B cell (primary cell): Measurements from ENCODE around the gene NAT14. TPM values are rescaled to one million over a fixed set of nuclear protein-coding genes. Genes with fewer than 3 reads are reported as not detected.

Experiments
- ATAC-seq: fragments of 200-7000 bp; cut with Tn5 transposase; one replicate; pipeline ENCODE4 v1.10.0; 2021; ENCODE audit warnings: low read depth, mild to moderate bottlenecking, moderate number of reproducible peaks, moderate library complexity
- CTCF ChIA-PET: fragments of 350-600 bp; sonication (Branson Sonifier 250); formaldehyde crosslinking; loops from one replicate; lab custom pipeline; 2021; ENCODE audit warnings: antibody characterized with exemption, inconsistent platforms; lab: Charles Lee
- POLR2A ChIA-PET: fragments of 350-600 bp; sonication (Branson Sonifier 250); formaldehyde crosslinking; loops from one replicate; lab custom pipeline; 2021; ENCODE audit warnings: antibody characterized with exemption; lab: Charles Lee
- DNase-seq: peaks from one replicate; pipeline ENCODE4 v3.0.0; 2013
- H2AFZ ChIP-seq: 2 replicates; pipeline ENCODE4 v1.6.1; 2012; ENCODE audit warnings: mild to moderate bottlenecking, low read depth, low read length; ENCODE audit not compliant: insufficient read depth, poor library complexity, severe bottlenecking
- H3K27ac ChIP-seq, 2 donors: 1 replicate in 1 of 2; 2 replicates in 1 of 2; pipeline ENCODE4 v1.5.1; 2012 to 2013; ENCODE audit warnings: low read length in 2 of 2, mild to moderate bottlenecking in 2 of 2, moderate library complexity in 1 of 2
- H3K27me3 ChIP-seq, 4 experiments: fragments of 200-600 bp in 1 of 4; sonication (generic) in 1 of 4; replicated peaks in 1 of 4; 1 replicate in 2 of 4; 2 replicates in 2 of 4; pipeline versions ENCODE4 v1.6.1 to v1.7.0; 2013 to 2016; ENCODE audit warnings: low read length in 3 of 4, mild to moderate bottlenecking in 2 of 4, mixed read lengths in 1 of 4, moderate library complexity in 1 of 4; ENCODE audit not compliant: insufficient read depth in 4 of 4, control insufficient read depth in 3 of 4; ENCODE audit errors: control extremely low read depth in 1 of 4
- H3K36me3 ChIP-seq, 2 experiments: replicated peaks in 1 of 2; 1 replicate in 1 of 2; 2 replicates in 1 of 2; pipeline versions ENCODE4 v1.6.1 to v1.7.1; 2013; ENCODE audit warnings: low read length in 1 of 2; ENCODE audit not compliant: insufficient read depth in 2 of 2, control insufficient read depth in 1 of 2; ENCODE audit errors: control extremely low read depth in 1 of 2, extremely low read depth in 1 of 2
- H3K4me1 ChIP-seq, 2 donors: fragments of 200-600 bp in 1 of 2; sonication (generic) in 1 of 2; 1 replicate in 1 of 2; 2 replicates in 1 of 2; pipeline versions ENCODE4 v1.5.1 to v1.6.1; 2013 to 2017; ENCODE audit warnings: low read length in 2 of 2; ENCODE audit not compliant: control insufficient read depth in 2 of 2, insufficient read depth in 2 of 2
- H3K4me2 ChIP-seq: replicated peaks from 2 replicates; pipeline ENCODE3; 2012; ENCODE audit warnings: mild to moderate bottlenecking, low read depth, low read length; ENCODE audit not compliant: poor library complexity, severe bottlenecking
- H3K4me3 ChIP-seq, 5 experiments: fragments of 200-600 bp in 1 of 5; sonication (generic) in 1 of 5; 1 replicate in 3 of 5; 2 replicates in 2 of 5; pipeline versions ENCODE4 v1.5.1 to v1.7.0; 2011 to 2016; ENCODE audit warnings: low read length in 4 of 5, mild to moderate bottlenecking in 4 of 5, low read depth in 2 of 5, control low read depth in 1 of 5, moderate library complexity in 1 of 5; ENCODE audit not compliant: insufficient read depth in 1 of 5; ENCODE audit errors: control extremely low read depth in 1 of 5, extremely low read depth in 1 of 5
- H3K79me2 ChIP-seq: fragments of 200-600 bp; sonication (generic); one replicate; pipeline ENCODE4 v1.6.0; 2016; ENCODE audit warnings: low read length; ENCODE audit not compliant: control insufficient read depth, insufficient read depth
- H3K9ac ChIP-seq: fragments of 200-600 bp; sonication (generic); 2 replicates; pipeline ENCODE4 v1.6.1; 2017; ENCODE audit warnings: mild to moderate bottlenecking, low read length, moderate library complexity
- H3K9me3 ChIP-seq, 3 donors: one replicate each; pipeline versions ENCODE4 v1.6.1 to v1.7.1; 2013; ENCODE audit warnings: low read length in 2 of 3; ENCODE audit not compliant: control insufficient read depth in 2 of 3, insufficient read depth in 1 of 3; ENCODE audit errors: control extremely low read depth in 1 of 3
- H4K20me1 ChIP-seq: 2 replicates; pipeline ENCODE4 v1.6.0; 2012; ENCODE audit warnings: mild to moderate bottlenecking, low read length; ENCODE audit not compliant: insufficient read depth, control insufficient read depth, poor library complexity, severe bottlenecking
- H3K27ac Mint-ChIP-seq: one replicate; pipeline ENCODE4 v1.8.0; 2021; ENCODE audit warnings: mixed read lengths
- H3K27me3 Mint-ChIP-seq: one replicate; pipeline ENCODE4 v1.8.0; 2021; ENCODE audit warnings: mixed read lengths
- H3K4me1 Mint-ChIP-seq: one replicate; pipeline ENCODE4 v1.8.0; 2021; ENCODE audit warnings: mixed read lengths
- H3K4me3 Mint-ChIP-seq: one replicate; pipeline ENCODE4 v1.8.0; 2021; ENCODE audit warnings: mixed read lengths
- H3K9me3 Mint-ChIP-seq: one replicate; pipeline ENCODE4 v1.8.0; 2022; ENCODE audit warnings: mixed read lengths; ENCODE audit not compliant: insufficient read depth
- EZH2 ChIP-seq: IDR thresholded peaks from 2 replicates; pipeline ENCODE4 v1.6.1; 2012; ENCODE audit warnings: borderline replicate concordance, low read depth, mild to moderate bottlenecking, moderate library complexity, low read length; ENCODE audit not compliant: insufficient read depth, poor library complexity, severe bottlenecking
- WGBS: methylation state at CpG from one replicate; pipeline ENCODE4 v1.1.5; 2013; ENCODE audit warnings: missing lambda C conversion rate; ENCODE audit not compliant: insufficient coverage; 5-methylcytosine and 5-hydroxymethylcytosine counted together
- intact Hi-C: fragments of 100-400 bp; cut with micrococcal nuclease; formaldehyde crosslinking; loops from one replicate; pipeline ENCODE4 v1.10.0; 2022
- polyA plus RNA-seq: library from polyadenylated mRNA; depleted of rRNA; stranded (reverse); fragments of >200 nt; gene quantifications from 2 replicates; pipeline ENCODE4 v1.2.3, GENCODE V29; 2012
- total RNA-seq, 2 donors: library from RNA; stranded (reverse); fragments of 120-200 nt in 1 of 2; gene quantifications; 1 replicate in 1 of 2; 2 replicates in 1 of 2; pipeline versions ENCODE4 v1.2.3 to v1.2.4, GENCODE V29; 2013 to 2022
- TF ChIP-seq, protein P1 (sequence below): fragments of 200-600 bp; IDR thresholded peaks from one replicate; pipeline ENCODE4 v1.8.0; 2022; ENCODE audit warnings: antibody characterized with exemption, mild to moderate bottlenecking

Gene NAT14
- total and polyA plus RNA-seq, 2 donors (not counting 1 experiment from before 2014, with no cell fraction given) = 10.7 to 15.1 TPM

DNA sequence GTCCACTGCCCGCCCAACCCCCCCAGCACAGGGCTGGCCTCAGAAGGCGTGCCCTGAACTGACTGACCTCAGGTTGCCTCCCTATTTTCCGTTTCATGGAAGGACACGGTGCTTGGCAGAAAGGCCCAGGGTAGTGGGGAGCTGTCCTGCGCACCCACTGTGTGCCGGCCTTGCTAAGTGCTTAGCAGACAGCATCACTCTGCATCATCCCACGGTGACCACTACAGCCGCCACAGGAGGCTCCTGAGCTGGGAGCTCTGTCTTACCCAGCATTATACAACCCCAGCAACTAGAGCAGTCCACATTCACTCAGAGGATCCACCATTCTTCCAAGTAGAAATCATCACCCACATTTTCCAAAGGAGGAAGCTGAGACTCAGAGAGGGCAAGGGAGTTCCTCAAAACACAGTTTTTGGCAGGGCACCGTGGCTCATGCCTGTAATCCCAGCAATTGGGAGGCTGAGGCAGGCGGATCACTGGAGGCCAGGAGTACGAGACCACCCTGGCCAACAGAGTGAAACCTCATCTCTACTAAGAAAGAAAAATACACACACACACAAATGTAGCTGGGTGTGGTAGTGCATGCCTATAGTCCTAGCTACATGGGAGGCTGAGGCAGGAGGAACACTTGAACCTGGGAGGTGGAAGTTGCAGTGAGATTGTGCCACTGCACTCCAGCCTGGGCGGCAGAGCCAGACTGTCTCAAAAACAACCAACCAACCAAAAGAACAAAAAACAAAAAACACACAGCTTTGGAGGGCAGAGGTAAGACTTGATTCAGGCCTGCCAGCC, 50.4 kb downstream of the NAT14 start:
- no peak overlapping the region for H3K9ac ChIP-seq
- no peaks in the 10 kb centered on the region for H4K20me1 ChIP-seq
- no peak overlapping the region for H3K4me2 ChIP-seq
- intact Hi-C loops = no loop called here
- H3K4me3 ChIP-seq = no peak overlapping the region
- H3K27me3 ChIP-seq = no peaks in the 10 kb centered on the region
- Mint-ChIP-seq H3K4me3 (no peak overlapping the region), H3K27ac (no peak overlapping the region), H3K9me3 (no peaks in the 10 kb centered on the region), H3K27me3 (peaks cover 4% of the 10 kb centered on the region), H3K4me1 (no peaks in the 10 kb centered on the region)
- CTCF ChIA-PET = no interaction called here
- no peak for TF ChIP-seq EZH2
- TF ChIP-seq, protein P1, sequence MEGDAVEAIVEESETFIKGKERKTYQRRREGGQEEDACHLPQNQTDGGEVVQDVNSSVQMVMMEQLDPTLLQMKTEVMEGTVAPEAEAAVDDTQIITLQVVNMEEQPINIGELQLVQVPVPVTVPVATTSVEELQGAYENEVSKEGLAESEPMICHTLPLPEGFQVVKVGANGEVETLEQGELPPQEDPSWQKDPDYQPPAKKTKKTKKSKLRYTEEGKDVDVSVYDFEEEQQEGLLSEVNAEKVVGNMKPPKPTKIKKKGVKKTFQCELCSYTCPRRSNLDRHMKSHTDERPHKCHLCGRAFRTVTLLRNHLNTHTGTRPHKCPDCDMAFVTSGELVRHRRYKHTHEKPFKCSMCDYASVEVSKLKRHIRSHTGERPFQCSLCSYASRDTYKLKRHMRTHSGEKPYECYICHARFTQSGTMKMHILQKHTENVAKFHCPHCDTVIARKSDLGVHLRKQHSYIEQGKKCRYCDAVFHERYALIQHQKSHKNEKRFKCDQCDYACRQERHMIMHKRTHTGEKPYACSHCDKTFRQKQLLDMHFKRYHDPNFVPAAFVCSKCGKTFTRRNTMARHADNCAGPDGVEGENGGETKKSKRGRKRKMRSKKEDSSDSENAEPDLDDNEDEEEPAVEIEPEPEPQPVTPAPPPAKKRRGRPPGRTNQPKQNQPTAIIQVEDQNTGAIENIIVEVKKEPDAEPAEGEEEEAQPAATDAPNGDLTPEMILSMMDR = no peak
- H3K79me2 ChIP-seq = no peaks in the 10 kb centered on the region
- no peaks in the 10 kb centered on the region for H3K9me3 ChIP-seq
- H3K36me3 ChIP-seq = no peaks in the 10 kb centered on the region
- no peak overlapping the region for H2AFZ ChIP-seq
- DNase-seq (no peak), ATAC-seq (no peak)
- 81% methylated on average over 10 of the region's 12 CpGs for WGBS
- H3K27ac ChIP-seq = no peak overlapping the region
- no peaks in the 10 kb centered on the region for H3K4me1 ChIP-seq
- POLR2A ChIA-PET = no interaction called here

DNA sequence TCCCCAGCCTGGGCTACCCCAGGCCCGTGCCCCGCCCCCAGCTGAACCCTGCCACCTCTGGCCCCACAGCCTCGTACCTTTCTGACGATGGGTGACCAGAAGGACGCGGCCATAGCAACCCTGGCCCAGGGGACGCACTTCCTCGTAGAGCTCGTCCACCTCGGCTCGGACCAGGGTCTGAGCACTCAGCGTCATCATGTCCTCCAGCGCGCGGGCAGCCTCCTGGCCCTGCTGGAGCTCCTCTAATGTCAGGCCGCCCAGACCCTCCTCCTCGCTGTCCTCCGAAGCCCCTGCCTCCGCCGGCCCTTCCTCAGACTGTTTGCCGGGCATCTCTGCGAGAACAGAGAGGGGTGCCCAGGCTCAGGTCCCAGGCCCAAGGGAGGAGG, 51.0 kb downstream of the NAT14 start:
- ATAC-seq = no peak
- no peak overlapping the region for H3K4me2 ChIP-seq

More for the DNA sequence above, 51.0 kb downstream of the NAT14 start:
- Mint-ChIP-seq H3K4me3 (no peak overlapping the region), H3K9me3 (no peaks in the 10 kb centered on the region), H3K27me3 (peaks cover 4% of the 10 kb centered on the region), H3K4me1 (no peaks in the 10 kb centered on the region), H3K27ac (no peak overlapping the region)
- no peak overlapping the region for H3K27ac ChIP-seq
- H3K4me3 ChIP-seq = no peak overlapping the region
- H3K79me2 ChIP-seq = no peaks in the 10 kb centered on the region
- H4K20me1 ChIP-seq = no peaks in the 10 kb centered on the region
- no peak for DNase-seq
- TF ChIP-seq, protein P1 = no peak
- TF ChIP-seq EZH2 = no peak
- no peak overlapping the region for H2AFZ ChIP-seq
- 97% methylated on average over 22 of the region's 22 CpGs for WGBS
- intact Hi-C loops = no loop called here
- ChIA-PET CTCF (no interaction called here), POLR2A (no interaction called here)
- no peak overlapping the region for H3K9ac ChIP-seq
- no peaks in the 10 kb centered on the region for H3K9me3 ChIP-seq
- no peaks in the 10 kb centered on the region for H3K4me1 ChIP-seq
- H3K27me3 ChIP-seq = no peaks in the 10 kb centered on the region
- H3K36me3 ChIP-seq = no peaks in the 10 kb centered on the region
